Mesenchymal stem cell (in vitro differentiated cells and primary cell): ENCODE results near the gene FOXP1.

ENCODE experiments used
- DNase-seq: peaks from one replicate; pipeline ENCODE4 v3.0.0-alpha.2; 2013
- H2AFZ ChIP-seq: one replicate; pipeline ENCODE4 v1.6.1; 2013; ENCODE audit warnings: low read depth, mild to moderate bottlenecking, control low read depth, inconsistent platforms, low read length, moderate library complexity
- H2AK5ac ChIP-seq: 2 replicates; pipeline ENCODE4 v1.6.1; 2013; ENCODE audit warnings: low read length, moderate library complexity, mild to moderate bottlenecking, inconsistent platforms; ENCODE audit not compliant: severe bottlenecking
- H2BK120ac ChIP-seq: one replicate; pipeline ENCODE4 v1.6.1; 2013; ENCODE audit warnings: low read depth, mild to moderate bottlenecking, inconsistent platforms, low read length, moderate library complexity
- H2BK12ac ChIP-seq, 2 experiments: one replicate each; pipeline ENCODE4 v1.6.1; 2013; ENCODE audit warnings: inconsistent platforms in 2 of 2, low read length in 2 of 2, mild to moderate bottlenecking in 2 of 2, moderate library complexity in 2 of 2, control low read depth in 1 of 2
- H2BK15ac ChIP-seq: one replicate; pipeline ENCODE4 v1.6.1; 2013; ENCODE audit warnings: mild to moderate bottlenecking, low read depth, inconsistent platforms; ENCODE audit not compliant: poor library complexity, severe bottlenecking
- H2BK5ac ChIP-seq: 2 replicates; pipeline ENCODE4 v1.6.1; 2013; ENCODE audit warnings: low read depth, mild to moderate bottlenecking, low read length, control low read depth, inconsistent platforms; ENCODE audit not compliant: poor library complexity, severe bottlenecking
- H3K14ac ChIP-seq, 2 experiments: one replicate each; pipeline ENCODE4 v1.6.1; 2013; ENCODE audit warnings: inconsistent platforms in 2 of 2, low read length in 2 of 2, control low read depth in 1 of 2, mild to moderate bottlenecking in 1 of 2, moderate library complexity in 1 of 2
- H3K18ac ChIP-seq, 2 experiments: one replicate each; pipeline ENCODE4 v1.6.1; 2013; ENCODE audit warnings: inconsistent platforms in 2 of 2, low read length in 2 of 2, control low read depth in 1 of 2, low read depth in 1 of 2, mild to moderate bottlenecking in 1 of 2
- H3K23ac ChIP-seq, 2 experiments: one replicate each; pipeline ENCODE4 v1.6.1; 2013; ENCODE audit warnings: inconsistent platforms in 2 of 2, low read length in 2 of 2, mild to moderate bottlenecking in 2 of 2, moderate library complexity in 2 of 2, control low read depth in 1 of 2
- H3K27ac ChIP-seq: 2 replicates; pipeline ENCODE4 v1.5.1; 2013; ENCODE audit warnings: mild to moderate bottlenecking, moderate library complexity, low read length, control low read depth, inconsistent platforms; ENCODE audit not compliant: poor library complexity, severe bottlenecking
- H3K27me3 ChIP-seq, 2 experiments: 2 replicates each; pipeline versions ENCODE4 v1.6.1 to v1.7.0; 2013; ENCODE audit warnings: low read length in 2 of 2, mild to moderate bottlenecking in 2 of 2, moderate library complexity in 2 of 2, control low read depth in 1 of 2, inconsistent platforms in 1 of 2; ENCODE audit not compliant: control insufficient read depth in 1 of 2, insufficient read depth in 1 of 2
- H3K36me3 ChIP-seq, 2 experiments: 2 replicates each; pipeline versions ENCODE4 v1.6.1 to v1.7.0; 2013; ENCODE audit warnings: low read length in 2 of 2, control low read depth in 1 of 2, inconsistent platforms in 1 of 2, low read depth in 1 of 2, mild to moderate bottlenecking in 1 of 2; ENCODE audit not compliant: insufficient read depth in 2 of 2, control insufficient read depth in 1 of 2
- H3K4ac ChIP-seq, 2 experiments: one replicate each; pipeline ENCODE4 v1.6.1; 2013; ENCODE audit warnings: inconsistent platforms in 2 of 2, low read length in 2 of 2, mild to moderate bottlenecking in 2 of 2, moderate library complexity in 2 of 2, control low read depth in 1 of 2, low read depth in 1 of 2
- H3K4me1 ChIP-seq: 2 replicates; pipeline ENCODE4 v1.6.1; 2013; ENCODE audit warnings: low read depth, low read length, control low read depth; ENCODE audit not compliant: control insufficient read depth, insufficient read depth
- H3K4me2 ChIP-seq: 2 replicates; pipeline ENCODE4 v1.6.1; 2013; ENCODE audit warnings: low read length, mild to moderate bottlenecking, inconsistent platforms; ENCODE audit not compliant: poor library complexity, severe bottlenecking
- H3K4me3 ChIP-seq, 2 experiments: 2 replicates each; pipeline versions ENCODE4 v1.5.1 to v1.7.0; 2013; ENCODE audit warnings: low read length in 2 of 2, mild to moderate bottlenecking in 2 of 2, control low read depth in 1 of 2, low read depth in 1 of 2; ENCODE audit not compliant: insufficient read depth in 1 of 2
- H3K79me1 ChIP-seq: replicated peaks from 2 replicates; pipeline ENCODE4 v1.6.1; 2013; ENCODE audit warnings: mild to moderate bottlenecking, control low read depth, low read length, inconsistent platforms; ENCODE audit not compliant: poor library complexity, severe bottlenecking
- H3K9ac ChIP-seq: 2 replicates; pipeline ENCODE4 v1.7.0; 2013; ENCODE audit warnings: mild to moderate bottlenecking, low read length, moderate library complexity
- H3K9me3 ChIP-seq: 2 replicates; pipeline ENCODE4 v1.7.0; 2013; ENCODE audit warnings: mild to moderate bottlenecking, low read length; ENCODE audit not compliant: control insufficient read depth
- H4K8ac ChIP-seq: one replicate; pipeline ENCODE4 v1.6.1; 2013; ENCODE audit warnings: inconsistent platforms, mild to moderate bottlenecking, low read length, moderate library complexity
- H4K91ac ChIP-seq: one replicate; pipeline ENCODE4 v1.6.1; 2013; ENCODE audit warnings: mild to moderate bottlenecking, low read length, inconsistent platforms
- WGBS: methylation state at CpG from one replicate; pipeline ENCODE4 v1.1.7; 2013; ENCODE audit warnings: mixed read lengths; 5-methylcytosine and 5-hydroxymethylcytosine counted together

Gene FOXP1

GRCh38 chr3:70951316-70951715, 632.2 kb downstream of the FOXP1 start:
- Histone ChIP-seq H3K9me3 (no peaks in the 10 kb centered on the region), H4K91ac (no peak overlapping the region), H3K9ac (peak overlapping the region; percentile 12), H2BK5ac (no peak overlapping the region), H2BK15ac (no peak overlapping the region), H2AFZ (no peak overlapping the region), H3K4me2 (no peak overlapping the region), H3K18ac (no peak overlapping the region), H2BK12ac (no peak overlapping the region), H2BK120ac (no peak overlapping the region), H3K4me1 (peaks cover 2% of the 10 kb centered on the region), H3K23ac (no peak overlapping the region), H4K8ac (no peak overlapping the region), H3K14ac (no peak overlapping the region), H3K4ac (no peak overlapping the region), H3K79me1 (peaks cover 2% of the 10 kb centered on the region), H3K27me3 (no peaks in the 10 kb centered on the region), H3K27ac (no peak overlapping the region), H3K4me3 (no peak overlapping the region), H2AK5ac (no peak overlapping the region), H3K36me3 (peaks cover 0 to 16% of the 10 kb centered on the region in 2 experiments)
- DNase-seq = no peak
- 97% methylated on average over 5 of the region's 5 CpGs for WGBS

DNA sequence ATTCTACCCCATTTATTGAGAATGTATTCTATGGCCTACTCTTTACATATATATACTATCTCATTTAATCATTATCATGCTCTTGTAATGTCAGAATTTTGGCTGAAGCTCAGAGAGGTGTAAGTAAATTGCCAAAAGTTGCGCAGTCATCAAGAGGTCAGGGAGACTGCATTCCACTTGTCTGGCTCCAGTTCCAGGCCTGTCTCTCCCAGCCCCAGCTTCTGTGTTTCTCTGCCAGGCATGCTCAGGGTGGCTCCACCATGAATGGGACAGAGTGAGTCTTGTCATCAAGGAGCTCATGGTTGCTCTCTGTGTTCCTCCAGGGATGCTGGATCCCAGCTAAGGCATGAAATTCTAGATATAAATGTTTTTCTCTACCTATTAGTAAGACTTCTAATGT, 635.9 kb downstream of the FOXP1 start:
- Histone ChIP-seq H2AFZ (no peak overlapping the region), H2BK120ac (no peak overlapping the region), H3K4me2 (no peak overlapping the region), H2BK5ac (no peak overlapping the region), H3K9me3 (no peaks in the 10 kb centered on the region), H3K27ac (no peak overlapping the region), H2AK5ac (no peak overlapping the region), H2BK15ac (no peak overlapping the region), H2BK12ac (no peak overlapping the region), H3K79me1 (no peaks in the 10 kb centered on the region), H3K18ac (no peak overlapping the region), H3K14ac (no peak overlapping the region), H3K23ac (no peak overlapping the region), H3K4me1 (peaks cover 2% of the 10 kb centered on the region), H4K91ac (no peak overlapping the region), H4K8ac (no peak overlapping the region), H3K4ac (no peak overlapping the region), H3K27me3 (no peaks in the 10 kb centered on the region), H3K4me3 (no peak overlapping the region), H3K9ac (no peak overlapping the region), H3K36me3 (no peaks in the 10 kb centered on the region)
- no peak for DNase-seq
- WGBS = 95% methylated on average over 1 of the region's 1 CpG

- H3K4ac ChIP-seq = no peak overlapping the region
- H3K18ac ChIP-seq = no peak overlapping the region
- no peak overlapping the region for H3K9ac ChIP-seq
- no peak overlapping the region for H2AFZ ChIP-seq
- no peak overlapping the region for H2BK15ac ChIP-seq
- H3K27ac ChIP-seq = no peak overlapping the region
- H3K4me3 ChIP-seq = no peak overlapping the region
- H2AK5ac ChIP-seq = no peak overlapping the region
- H3K36me3 ChIP-seq = no peaks in the 10 kb centered on the region
- no peaks in the 10 kb centered on the region for H3K9me3 ChIP-seq
- WGBS = 91% methylated on average over 3 of the region's 3 CpGs
- no peaks in the 10 kb centered on the region for H3K27me3 ChIP-seq
- no peak overlapping the region for H4K91ac ChIP-seq
- H3K14ac ChIP-seq = no peak overlapping the region
- no peak overlapping the region for H3K23ac ChIP-seq
- no peak overlapping the region for H4K8ac ChIP-seq
- no peaks in the 10 kb centered on the region for H3K79me1 ChIP-seq
- no peaks in the 10 kb centered on the region for H3K4me1 ChIP-seq
- no peak overlapping the region for H2BK120ac ChIP-seq
- DNase-seq = no peak
- no peak overlapping the region for H2BK5ac ChIP-seq
- H2BK12ac ChIP-seq = no peak overlapping the region
- no peak overlapping the region for H3K4me2 ChIP-seq
Observed at GRCh38 chr3:70943886-70944285, 639.6 kb downstream of the FOXP1 start.

DNA sequence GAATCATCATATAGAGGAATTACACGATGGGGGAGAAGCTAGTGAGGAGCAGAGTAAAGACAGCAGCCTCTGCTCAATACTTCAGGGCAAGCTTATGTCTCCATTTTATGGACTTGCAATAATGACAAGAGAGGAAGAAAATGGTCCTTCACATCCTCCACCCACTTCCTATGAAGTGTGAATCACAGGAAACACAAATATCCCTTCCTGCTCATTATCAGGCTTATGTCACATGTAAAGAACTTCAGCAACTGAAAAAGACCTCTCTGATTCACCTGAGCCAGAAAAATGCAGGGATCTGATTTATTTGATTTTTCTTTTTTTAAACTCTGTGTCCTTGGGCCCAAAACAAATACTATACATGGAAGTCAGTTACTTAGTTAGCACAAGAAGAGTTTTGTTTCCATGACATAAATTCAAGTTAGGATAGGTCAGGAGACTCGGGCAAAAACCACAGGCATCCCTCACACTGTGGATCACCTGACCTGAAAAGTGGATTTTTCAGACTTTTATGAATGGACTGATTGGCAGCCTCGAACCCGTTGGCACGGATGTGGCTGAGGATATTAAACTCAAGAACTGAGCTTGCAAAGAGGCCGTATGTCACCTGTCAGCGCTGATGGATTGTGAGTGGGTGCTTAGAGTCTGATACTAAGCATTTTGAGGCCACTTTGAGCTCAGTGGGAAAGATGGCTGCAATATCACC, 650.3 kb downstream of the FOXP1 start:
- no peak overlapping the region for H3K23ac ChIP-seq
- no peaks in the 10 kb centered on the region for H3K27me3 ChIP-seq
- H3K36me3 ChIP-seq = no peaks in the 10 kb centered on the region
- H2BK120ac ChIP-seq = no peak overlapping the region
- H3K27ac ChIP-seq = no peak overlapping the region
- DNase-seq = no peak
- H3K79me1 ChIP-seq = no peaks in the 10 kb centered on the region
- no peak overlapping the region for H3K4ac ChIP-seq
- H3K18ac ChIP-seq = no peak overlapping the region
- no peak overlapping the region for H3K9ac ChIP-seq
- H2AK5ac ChIP-seq = no peak overlapping the region
- no peak overlapping the region for H2AFZ ChIP-seq
- no peak overlapping the region for H3K4me2 ChIP-seq
- H3K14ac ChIP-seq = no peak overlapping the region
- H4K8ac ChIP-seq = no peak overlapping the region
- WGBS = 94% methylated on average over 7 of the region's 7 CpGs
- no peak overlapping the region for H2BK12ac ChIP-seq
- H2BK15ac ChIP-seq = no peak overlapping the region
- no peaks in the 10 kb centered on the region for H3K4me1 ChIP-seq
- H3K4me3 ChIP-seq = no peak overlapping the region
- no peak overlapping the region for H4K91ac ChIP-seq
- no peaks in the 10 kb centered on the region for H3K9me3 ChIP-seq
- no peak overlapping the region for H2BK5ac ChIP-seq
